Right cardiac atrium (tissue), 5 donors: ENCODE measurements around the gene TMEM182. TPM values are rescaled to one million over a fixed set of nuclear protein-coding genes. Genes with fewer than 3 reads are reported as not detected.
A peak's percentile ranks its signal among the peaks of the same experiment; 100 is the strongest.

ENCODE experiments used
- ATAC-seq, 2 donors: fragments of 200-7000 bp; cut with Tn5 transposase; one replicate each; pipeline versions ENCODE4 v1.8.0 to v1.9.1; 2020; ENCODE audit warnings: moderate library complexity in 2 of 2, mild to moderate bottlenecking in 1 of 2
- DNase-seq, 3 donors: peaks; one replicate each; pipeline ENCODE4 v3.0.0-alpha.2; 2020
- H3K27ac ChIP-seq: one replicate; pipeline ENCODE4 v1.5.1; 2013; ENCODE audit warnings: mild to moderate bottlenecking, low read length, control low read depth, moderate library complexity
- H3K27me3 ChIP-seq: one replicate; pipeline ENCODE4 v1.6.1; 2013; ENCODE audit not compliant: control insufficient read depth, insufficient read depth
- H3K4me1 ChIP-seq: one replicate; pipeline ENCODE4 v1.6.1; 2013; ENCODE audit warnings: low read length; ENCODE audit not compliant: control insufficient read depth, insufficient read depth
- H3K4me3 ChIP-seq: one replicate; pipeline ENCODE4 v1.5.1; 2013; ENCODE audit warnings: low read length, control low read depth
- H3K9me3 ChIP-seq: one replicate; pipeline ENCODE4 v1.6.1; 2013; ENCODE audit warnings: low read length; ENCODE audit not compliant: control insufficient read depth
- WGBS: extraction: QIAGEN DNeasy Blood & Tissue Kit; methylation state at CpG from one replicate; pipeline ENCODE4 v1.1.7; 2013; 5-methylcytosine and 5-hydroxymethylcytosine counted together
- intact Hi-C, 4 donors: fragments of 100-400 bp; cut with DNase I; formaldehyde crosslinking; loops; one replicate each; pipeline versions ENCODE4 v1.11.0 to v1.14.0; 2022 to 2023
- polyA plus RNA-seq: library from polyadenylated mRNA; stranded (reverse); fragments of 200-250 nt; gene quantifications from one replicate; pipeline ENCODE4 v1.2.3, GENCODE V29; 2013
- total RNA-seq, 4 donors: library from RNA; stranded (reverse); fragmentation: NEBNext Ultra II Directional; extraction: Animal tissue kit (Norgen Biotek cat#: 25700); gene quantifications; one replicate each; pipeline ENCODE4 v1.2.1, GENCODE V29; 2021
- donor health status: healthy with polysubstance abuse.
- donor health status: DM: no; HTN: yes; CAD: no.
- donor health status: DM: no; HTN: no; CAD: no.
- donor health status: DM: no; HTN: yes; CAD: no; lungs with severe emphysema.
- donor health status: DM: yes; HTN: yes; CAD: no.

The TMEM182 gene
- total and polyA plus RNA-seq, 5 donors = 92.7 to 206 (median 163) TPM

GRCh38 chr2:102834523-102835273, 72.9 kb downstream of the TMEM182 start:
- Histone ChIP-seq H3K27me3 (no peaks in the 10 kb centered on the region), H3K4me1 (no peaks in the 10 kb centered on the region), H3K4me3 (no peak overlapping the region), H3K9me3 (no peaks in the 10 kb centered on the region), H3K27ac (no peak overlapping the region)
- intact Hi-C loops = no loop called here
- DNase-seq = no peak
- no peak for ATAC-seq
- 82% methylated on average over 6 of the region's 6 CpGs for WGBS

- intact Hi-C loops = no loop called here
- no peaks in the 10 kb centered on the region for H3K4me1 ChIP-seq
- no peak overlapping the region for H3K4me3 ChIP-seq
- ATAC-seq = no peak
- no peak for DNase-seq
- H3K27ac ChIP-seq = no peak overlapping the region
- 86% methylated on average over 8 of the region's 8 CpGs for WGBS
- H3K27me3 ChIP-seq = no peaks in the 10 kb centered on the region
- H3K9me3 ChIP-seq = no peaks in the 10 kb centered on the region
Measured at GRCh38 chr2:102837626-102838198, 75.9 kb downstream of the TMEM182 start.

- Histone ChIP-seq H3K4me3 (no peak overlapping the region), H3K9me3 (no peaks in the 10 kb centered on the region), H3K4me1 (no peaks in the 10 kb centered on the region), H3K27ac (no peak overlapping the region), H3K27me3 (no peaks in the 10 kb centered on the region)
- ATAC-seq = no peak
- WGBS = 32% methylated on average over 8 of the region's 8 CpGs
- intact Hi-C loops = no loop called here
- DNase-seq = no peak
Measured at GRCh38 chr2:102839668-102840388, 78.0 kb downstream of the TMEM182 start.

GRCh38 chr2:102841107-102841840, 79.4 kb downstream of the TMEM182 start:
- DNase-seq = peak; percentile 39 to 65 (median 60)
- Histone ChIP-seq H3K9me3 (no peaks in the 10 kb centered on the region), H3K4me3 (no peak overlapping the region), H3K27ac (no peak overlapping the region), H3K27me3 (no peaks in the 10 kb centered on the region), H3K4me1 (no peaks in the 10 kb centered on the region)
- ATAC-seq = peak; percentile 77 to 85
- intact Hi-C loops = no loop called here
- WGBS = 46% methylated on average over 19 of the region's 19 CpGs

- H3K27ac ChIP-seq = no peak overlapping the region
- ATAC-seq = no peak
- intact Hi-C loops = no loop called here
- H3K27me3 ChIP-seq = no peaks in the 10 kb centered on the region
- H3K4me1 ChIP-seq = no peaks in the 10 kb centered on the region
- no peak for DNase-seq
- WGBS = 54% methylated on average over 4 of the region's 4 CpGs
- no peaks in the 10 kb centered on the region for H3K9me3 ChIP-seq
- H3K4me3 ChIP-seq = no peak overlapping the region
Measured at GRCh38 chr2:102843764-102844443, 82.1 kb downstream of the TMEM182 start.

- Histone ChIP-seq H3K27ac (no peak overlapping the region), H3K4me3 (no peak overlapping the region), H3K27me3 (no peaks in the 10 kb centered on the region), H3K9me3 (no peaks in the 10 kb centered on the region), H3K4me1 (no peaks in the 10 kb centered on the region)
- no peak for DNase-seq
- no peak for ATAC-seq
- intact Hi-C loops = no loop called here
- WGBS = 93% methylated on average over 3 of the region's 3 CpGs
Measured at GRCh38 chr2:102844911-102845310, 83.1 kb downstream of the TMEM182 start.

- Histone ChIP-seq H3K4me3 (peak overlapping the region; percentile 8), H3K9me3 (no peaks in the 10 kb centered on the region), H3K27ac (no peak overlapping the region), H3K4me1 (no peaks in the 10 kb centered on the region), H3K27me3 (no peaks in the 10 kb centered on the region)
- under 1% methylated on average over 12 of the region's 12 CpGs for WGBS
- intact Hi-C loops = no loop called here
- ATAC-seq (peak; percentile 97), DNase-seq (peak; percentile 93 to 96 (median 96))
Measured at GRCh38 chr2:102848366-102848839, 86.6 kb downstream of the TMEM182 start.

GRCh38 chr2:102850888-102851287, 89.1 kb downstream of the TMEM182 start:
- no peak for DNase-seq

GRCh38 chr2:102852867-102853266, 91.0 kb downstream of the TMEM182 start:
- no peaks in the 10 kb centered on the region for H3K4me1 ChIP-seq
- no peak overlapping the region for H3K4me3 ChIP-seq
- H3K27me3 ChIP-seq = no peaks in the 10 kb centered on the region
- 83% methylated on average over 3 of the region's 3 CpGs for WGBS
- intact Hi-C loops = no loop called here
- H3K9me3 ChIP-seq = no peaks in the 10 kb centered on the region
- no peak for ATAC-seq
- H3K27ac ChIP-seq = no peak overlapping the region
- no peak for DNase-seq

More at GRCh38 chr2:102850888-102851287, 89.1 kb downstream of the TMEM182 start:
- 80% methylated on average over 6 of the region's 6 CpGs for WGBS
- no peak overlapping the region for H3K27ac ChIP-seq
- ATAC-seq = no peak
- intact Hi-C loops = no loop called here
- no peaks in the 10 kb centered on the region for H3K4me1 ChIP-seq
- H3K4me3 ChIP-seq = no peak overlapping the region
- H3K9me3 ChIP-seq = no peaks in the 10 kb centered on the region
- H3K27me3 ChIP-seq = no peaks in the 10 kb centered on the region
